GM19324 (cell line): ENCODE measurements around the gene TCF7L1.

Experiments
- ATAC-seq: cut with Tn5 transposase; IDR thresholded peaks from one replicate; pipeline ENCODE4 v1.9.1; 2021; ENCODE audit warnings: mild to moderate bottlenecking, moderate library complexity; ENCODE audit not compliant: unreplicated experiment, low FRiP score

TCF7L1 gene

GRCh38 chr2:85213901-85214512, 80.8 kb downstream of the TCF7L1 start:
- ATAC-seq: no peak

- no peak for ATAC-seq
Observed at GRCh38 chr2:85215081-85215447, 81.9 kb downstream of the TCF7L1 start.

GRCh38 chr2:85215448-85216401, 82.5 kb downstream of the TCF7L1 start:
- no peak for ATAC-seq

GRCh38 chr2:85216927-85217326, 83.7 kb downstream of the TCF7L1 start:
- ATAC-seq: no peak

- ATAC-seq: no peak
Observed at GRCh38 chr2:85221067-85221691, 88.0 kb downstream of the TCF7L1 start.

GRCh38 chr2:85222792-85223191, 89.6 kb downstream of the TCF7L1 start:
- ATAC-seq: no peak

GRCh38 chr2:85226783-85227182, 93.6 kb downstream of the TCF7L1 start:
- ATAC-seq: no peak

GRCh38 chr2:85230679-85231467, 97.7 kb downstream of the TCF7L1 start:
- no peak for ATAC-seq

- ATAC-seq: no peak
Observed at GRCh38 chr2:85231468-85231805, 98.2 kb downstream of the TCF7L1 start.

GRCh38 chr2:85231952-85232351, 98.8 kb downstream of the TCF7L1 start:
- no peak for ATAC-seq

- ATAC-seq: no peak
Observed at GRCh38 chr2:85234868-85235267, 101.7 kb downstream of the TCF7L1 start.

GRCh38 chr2:85235281-85235680, 102.1 kb downstream of the TCF7L1 start:
- no peak for ATAC-seq

GRCh38 chr2:85236084-85236483, 102.9 kb downstream of the TCF7L1 start:
- ATAC-seq: no peak

- ATAC-seq: no peak
Observed at GRCh38 chr2:85237849-85238565, 104.8 kb downstream of the TCF7L1 start.

- no peak for ATAC-seq
Observed at GRCh38 chr2:85238607-85239006, 105.4 kb downstream of the TCF7L1 start.

- ATAC-seq: no peak
Observed at GRCh38 chr2:85239102-85239501, 105.9 kb downstream of the TCF7L1 start.

- no peak for ATAC-seq
Observed at GRCh38 chr2:85240055-85240454, 106.9 kb downstream of the TCF7L1 start.

- no peak for ATAC-seq
Observed at GRCh38 chr2:85242321-85242720, 109.1 kb downstream of the TCF7L1 start.

GRCh38 chr2:85243101-85244072, 110.2 kb downstream of the TCF7L1 start:
- ATAC-seq: no peak
